PC-3 (cell line): ENCODE measurements around the gene CSH1. TPM values are rescaled to one million over a fixed set of nuclear protein-coding genes. Genes with fewer than 3 reads are reported as not detected.

ENCODE experiments used
- ATAC-seq: fragments of 200-7000 bp; cut with Tn5 transposase; 2 replicates; pipeline ENCODE4 v1.9.1; 2020; ENCODE audit warnings: mild to moderate bottlenecking, moderate library complexity
- BruUV-seq: library from RNA; stranded (reverse); fragments of 400-500 nt; replicated peaks from 2 replicates; lab custom pipeline; 2021; lab: Mats Ljungman, UMichigan
- CTCF ChIA-PET: fragments of 300-600 bp; sonication (Branson Sonifier 250); formaldehyde crosslinking; loops from one replicate; lab custom pipeline; 2022; ENCODE audit warnings: antibody characterized with exemption; lab: Charles Lee
- POLR2A ChIA-PET: fragments of 300-600 bp; sonication (Branson Sonifier 250); formaldehyde crosslinking; loops from one replicate; lab custom pipeline; 2022; ENCODE audit warnings: antibody characterized with exemption; ENCODE audit not compliant: unreplicated experiment; lab: Charles Lee
- DNase-seq: peaks from one replicate; pipeline ENCODE4 v3.0.0-alpha.2; 2015
- H2AFZ ChIP-seq: fragments of 300-600 bp; sonication (generic); 2 replicates; pipeline ENCODE4 v1.6.0; 2016; ENCODE audit warnings: antibody characterized with exemption, low read length
- H3F3A ChIP-seq: fragments of 300-600 bp; sonication (generic); one replicate; pipeline ENCODE4 v1.6.0; 2017; ENCODE audit warnings: antibody characterized with exemption, low read length, control low read depth, mild to moderate bottlenecking; ENCODE audit not compliant: unreplicated experiment
- H3K27ac ChIP-seq: fragments of 300-600 bp; sonication (generic); 2 replicates; pipeline ENCODE4 v1.5.1; 2016; ENCODE audit warnings: mild to moderate bottlenecking, low read length
- H3K27me3 ChIP-seq: fragments of 300-600 bp; sonication (generic); 2 replicates; pipeline ENCODE4 v1.6.1; 2016; ENCODE audit warnings: low read length, mixed read lengths
- H3K36me3 ChIP-seq: fragments of 300-600 bp; sonication (generic); 2 replicates; pipeline ENCODE4 v1.6.1; 2016; ENCODE audit warnings: low read depth, mixed run types, low read length, mixed read lengths
- H3K4me1 ChIP-seq: fragments of 300-600 bp; sonication (generic); 2 replicates; pipeline ENCODE4 v1.5.1; 2016; ENCODE audit warnings: low read length; ENCODE audit not compliant: insufficient read depth
- H3K4me2 ChIP-seq: fragments of 300-600 bp; sonication (generic); 2 replicates; pipeline ENCODE4 v1.6.0; 2016; ENCODE audit warnings: low read length
- H3K4me3 ChIP-seq: fragments of 300-600 bp; sonication (generic); 2 replicates; pipeline ENCODE4 v1.5.1; 2016; ENCODE audit warnings: mild to moderate bottlenecking, low read length, mixed read lengths
- H3K79me2 ChIP-seq: fragments of 300-600 bp; sonication (generic); 2 replicates; pipeline ENCODE4 v1.6.1; 2017; ENCODE audit warnings: low read length, mixed read lengths
- H3K9ac ChIP-seq: fragments of 300-600 bp; sonication (generic); 2 replicates; pipeline ENCODE4 v1.6.0; 2016; ENCODE audit warnings: mild to moderate bottlenecking, low read length
- H3K9me2 ChIP-seq: fragments of 300-600 bp; sonication (generic); replicated peaks from 2 replicates; pipeline ENCODE4 v1.6.1; 2016; ENCODE audit warnings: mixed run types, low read length, mixed read lengths
- H3K9me3 ChIP-seq: fragments of 300-600 bp; sonication (generic); 2 replicates; pipeline ENCODE4 v1.6.1; 2016; ENCODE audit warnings: low read length, mixed read lengths
- H4K20me1 ChIP-seq: fragments of 300-600 bp; sonication (generic); 2 replicates; pipeline ENCODE4 v1.6.1; 2016; ENCODE audit warnings: low read length, mixed read lengths
- CTCF ChIP-seq: fragments of 300-600 bp; sonication (generic); conservative IDR thresholded peaks from 2 replicates; pipeline ENCODE4 v1.5.1; 2017; ENCODE audit warnings: antibody characterized with exemption, low read depth, mild to moderate bottlenecking, low read length
- EZH2 ChIP-seq: fragments of 300-600 bp; sonication (generic); IDR thresholded peaks from one replicate; pipeline ENCODE4 v1.6.1; 2017; ENCODE audit warnings: antibody characterized with exemption, mild to moderate bottlenecking, low read length; ENCODE audit not compliant: unreplicated experiment
- EZH2phosphoT487 ChIP-seq: fragments of 300-600 bp; sonication (generic); IDR thresholded peaks from 2 replicates; pipeline ENCODE4 v1.6.1; 2018; ENCODE audit warnings: mild to moderate bottlenecking, antibody characterized with exemption, low read length, borderline replicate concordance
- intact Hi-C: fragments of 100-400 bp; cut with micrococcal nuclease; formaldehyde crosslinking; loops from 2 replicates; pipeline ENCODE4 v1.9.0; 2023
- total RNA-seq: library from RNA; depleted of rRNA; stranded (reverse); fragments of >200 nt; gene quantifications from 2 replicates; pipeline ENCODE4 v1.2.3, GENCODE V29; 2014

The CSH1 gene
- total RNA-seq, 1 experiment from 2014 or later: not detected

GRCh38 chr17:63943745-63944144 lies 47.4 kb upstream of the CSH1 start:
- no peak for ATAC-seq
- POLR2A ChIA-PET: no interaction called here
- Histone ChIP-seq H3F3A (no peaks in the 10 kb centered on the region), H3K9ac (no peak overlapping the region), H3K27me3 (no peaks in the 10 kb centered on the region), H3K4me3 (no peak overlapping the region), H4K20me1 (no peaks in the 10 kb centered on the region), H3K9me2 (no peaks in the 10 kb centered on the region), H3K79me2 (no peaks in the 10 kb centered on the region), H3K36me3 (no peaks in the 10 kb centered on the region), H3K4me2 (no peak overlapping the region), H3K9me3 (no peaks in the 10 kb centered on the region), H3K27ac (no peak overlapping the region), H2AFZ (no peak overlapping the region), H3K4me1 (no peaks in the 10 kb centered on the region)
- CTCF ChIA-PET: no interaction called here
- no TSS peak for BruUV-seq
- no peak for DNase-seq
- intact Hi-C loops: no loop called here
- TF ChIP-seq EZH2: no peak
- 0 out of 2 replicates have a peak, but pooled peaks have one; percentile 15 for TF ChIP-seq CTCF

- TF ChIP-seq EZH2phosphoT487 (no peak), EZH2 (no peak), CTCF (no peak)
- CTCF ChIA-PET: no interaction called here
- H3K4me3 ChIP-seq: no peak overlapping the region
Measured at GRCh38 chr17:63942309-63942985, 46.1 kb upstream of the CSH1 start.

DNA sequence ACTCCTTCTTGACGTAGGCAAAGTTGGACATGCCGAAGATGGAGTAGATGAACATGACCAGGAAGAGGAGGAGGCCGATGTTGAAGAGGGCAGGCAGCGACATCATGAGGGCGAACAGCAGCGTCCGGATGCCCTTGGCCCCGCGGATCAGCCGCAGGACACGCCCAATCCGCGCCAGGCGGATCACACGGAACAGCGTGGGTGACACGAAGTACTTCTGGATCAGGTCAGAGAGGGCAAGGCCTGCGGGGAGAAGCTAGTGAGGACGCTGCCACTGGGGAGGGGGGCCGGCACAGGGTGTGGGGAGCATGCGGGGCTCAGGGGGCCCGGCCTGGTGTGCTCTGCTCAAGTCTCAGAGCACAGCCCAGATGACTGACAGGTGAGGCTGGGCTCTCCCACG lies 45.4 kb upstream of the CSH1 start:
- no peaks in the 10 kb centered on the region for H3K4me1 ChIP-seq
- H3K79me2 ChIP-seq: no peaks in the 10 kb centered on the region
- TF ChIP-seq CTCF (no peak), EZH2 (no peak), EZH2phosphoT487 (no peak)
- no peaks in the 10 kb centered on the region for H4K20me1 ChIP-seq
- H2AFZ ChIP-seq: no peak overlapping the region
- H3K36me3 ChIP-seq: no peaks in the 10 kb centered on the region
- no TSS peak for BruUV-seq
- intact Hi-C loops: no loop called here
- ChIA-PET CTCF (no interaction called here), POLR2A (no interaction called here)
- no peaks in the 10 kb centered on the region for H3K27me3 ChIP-seq
- H3K27ac ChIP-seq: no peak overlapping the region
- ATAC-seq (no peak), DNase-seq (no peak)
- H3K4me2 ChIP-seq: no peak overlapping the region
- H3K9ac ChIP-seq: no peak overlapping the region
- no peak overlapping the region for H3K4me3 ChIP-seq
- H3F3A ChIP-seq: no peaks in the 10 kb centered on the region
- no peaks in the 10 kb centered on the region for H3K9me2 ChIP-seq
- no peaks in the 10 kb centered on the region for H3K9me3 ChIP-seq

More at GRCh38 chr17:63942309-63942985, 46.1 kb upstream of the CSH1 start:
- no peaks in the 10 kb centered on the region for H3F3A ChIP-seq
- POLR2A ChIA-PET: no interaction called here
- H3K9me3 ChIP-seq: no peaks in the 10 kb centered on the region
- no peaks in the 10 kb centered on the region for H3K36me3 ChIP-seq
- H3K4me1 ChIP-seq: no peaks in the 10 kb centered on the region
- no peaks in the 10 kb centered on the region for H3K27me3 ChIP-seq
- DNase-seq (no peak), ATAC-seq (no peak)
- H3K27ac ChIP-seq: no peak overlapping the region
- H3K9me2 ChIP-seq: no peaks in the 10 kb centered on the region
- intact Hi-C loops: no loop called here
- H3K4me2 ChIP-seq: no peak overlapping the region
- H2AFZ ChIP-seq: no peak overlapping the region
- no peaks in the 10 kb centered on the region for H3K79me2 ChIP-seq
- H3K9ac ChIP-seq: no peak overlapping the region
- no peaks in the 10 kb centered on the region for H4K20me1 ChIP-seq
- BruUV-seq: no TSS peak
